GM04503 (cell line): Measurements from ENCODE around the gene AIFM3.

Experiments
- DNase-seq: peaks from one replicate; pipeline ENCODE4 v3.0.0-alpha.2; 2012; ENCODE audit warnings: low read depth

Gene AIFM3

DNA sequence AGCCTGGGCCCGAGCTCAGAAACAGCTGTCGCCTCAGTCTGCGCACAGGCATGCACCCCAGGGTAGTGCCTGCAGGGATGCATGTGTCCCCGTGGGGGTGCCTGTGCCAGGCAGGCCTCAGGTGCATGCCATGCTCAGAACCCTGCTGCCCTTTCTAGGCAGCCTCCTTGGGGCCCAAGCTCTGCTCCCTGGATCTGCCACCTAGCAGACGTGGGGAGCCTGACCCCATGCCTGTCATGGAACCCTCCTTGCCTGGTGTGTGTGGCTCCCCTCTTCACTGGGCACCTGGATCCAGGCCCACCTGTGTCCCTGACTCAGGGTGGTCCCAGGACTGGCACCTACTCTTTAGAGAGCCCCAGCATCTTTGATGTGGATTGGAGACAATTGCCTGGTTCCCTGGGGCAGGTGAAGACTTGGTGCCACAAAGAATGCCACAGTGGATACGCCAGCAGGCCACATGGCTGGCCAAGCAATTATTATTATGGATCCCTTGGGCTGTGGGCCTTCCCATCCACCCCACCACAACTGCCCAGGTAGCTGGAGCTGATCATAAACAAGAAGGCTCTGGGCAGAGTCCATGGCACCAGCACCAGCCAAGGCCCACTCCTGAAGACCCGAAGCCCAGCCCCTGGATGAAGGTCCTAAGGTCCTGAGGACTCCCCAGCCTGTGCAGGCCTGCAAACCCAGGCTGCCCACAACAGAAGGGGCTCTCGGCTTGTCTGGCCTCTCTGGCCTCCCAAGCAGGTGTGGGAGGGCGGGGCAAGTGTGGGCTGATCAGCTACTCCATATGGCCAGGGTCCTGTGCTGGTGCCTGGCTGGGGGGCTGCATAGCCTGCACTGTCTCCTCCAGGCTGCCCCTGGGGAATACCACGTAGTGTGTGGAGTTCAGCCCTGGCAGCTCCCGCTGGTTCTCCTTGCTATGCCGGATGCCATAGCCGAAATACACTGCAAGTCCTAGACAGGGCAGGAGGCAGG, 61.5 kb downstream of the AIFM3 start:
- DNase-seq: no peak

DNA sequence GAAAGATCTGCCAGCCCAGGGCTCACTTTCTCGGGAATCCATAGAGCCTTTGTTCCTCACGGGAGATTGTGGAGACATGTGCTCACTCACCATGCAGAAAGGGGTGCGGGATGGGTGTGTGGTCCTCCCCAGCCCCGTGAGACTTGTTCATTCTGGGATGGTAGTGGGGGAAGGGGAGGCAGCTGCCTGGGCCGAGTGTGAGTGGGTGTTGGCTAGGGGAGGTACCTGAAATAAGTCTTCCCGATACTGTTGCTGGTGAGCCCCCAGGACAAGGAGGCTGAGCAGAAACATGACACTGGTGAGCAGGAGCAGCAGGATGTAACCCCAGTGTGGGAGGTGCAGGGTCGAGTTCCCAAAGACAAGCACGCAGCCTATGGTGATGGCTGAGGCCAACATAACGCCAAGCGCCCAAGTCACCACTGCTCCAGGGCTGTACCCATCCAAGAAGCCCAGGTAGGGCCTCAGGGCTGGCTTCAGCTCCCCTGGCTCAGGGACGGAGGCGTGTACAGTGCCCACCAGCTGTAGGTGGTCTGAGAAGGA, 62.5 kb downstream of the AIFM3 start:
- DNase-seq: no peak

DNA sequence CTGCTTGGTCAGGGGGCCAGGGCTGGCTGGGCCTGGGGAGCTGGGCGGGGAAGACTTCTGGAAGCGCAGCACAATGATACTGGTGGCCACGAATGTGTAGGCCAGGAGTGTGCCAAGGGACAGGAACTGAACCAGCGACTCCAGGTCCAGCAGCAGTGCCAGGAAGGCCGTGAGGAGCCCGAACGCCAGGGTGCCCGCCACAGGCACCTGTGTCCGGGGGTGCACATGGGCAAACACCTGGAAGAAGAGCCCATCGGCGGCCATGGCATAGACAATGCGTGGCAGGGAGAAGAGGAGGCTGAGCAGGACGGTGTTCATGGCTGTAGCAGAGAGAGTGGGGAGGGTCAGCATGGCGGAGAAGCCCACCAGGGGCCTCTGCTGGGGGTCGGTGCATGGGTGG, 63.0 kb downstream of the AIFM3 start:
- no peak for DNase-seq
